Measurements from ENCODE around the gene MAML1. TPM values are rescaled to one million over a fixed set of nuclear protein-coding genes. Genes with fewer than 3 reads are reported as not detected.

The MAML1 gene
- total and polyA plus RNA-seq, 4 donors, result 2.2 to 7.6 (median 6.3) TPM

GRCh38 chr5:179817470-179817840 is 84.8 kb downstream of the MAML1 start:
- Histone ChIP-seq H3K36me3 (ENCODE audit: control insufficient read depth in 4 of 4, insufficient read depth in 3 of 4, low read depth in 1 of 4, low read length in 3 of 4) (no peaks in the 10 kb centered on the region), H3K4me3 (ENCODE audit: low read depth in 1 of 3, low read length in 3 of 3) (peak overlapping the region in 1 of 3 donors; percentile 51), H3K4me1 (ENCODE audit: control insufficient read depth in 4 of 4, insufficient read depth in 4 of 4, low read length in 3 of 4) (peaks cover 25 to 57% (median 35%) of the 10 kb centered on the region in 4 donors), H3K9ac (ENCODE audit: low read depth in 1 of 2, low read length in 2 of 2) (no peak overlapping the region), H3K27ac (ENCODE audit: low read depth in 1 of 2, low read length in 2 of 2) (peak overlapping the region in 1 of 2 donors; percentile 23), H3K9me3 (ENCODE audit: control insufficient read depth in 4 of 4, low read length in 3 of 4) (no peaks in the 10 kb centered on the region), H3K27me3 (ENCODE audit: control insufficient read depth in 4 of 4, insufficient read depth in 4 of 4, low read length in 3 of 4) (no peaks in the 10 kb centered on the region)
- TF ChIP-seq HNF4G (IDR thresholded peaks at IDR 0.05) (no peak), FOXA1 (IDR thresholded peaks at IDR 0.05) (no peak), RXRA (IDR thresholded peaks at IDR 0.05) (no peak), SP1 (IDR thresholded peaks at IDR 0.05) (no peak), MAX (IDR thresholded peaks at IDR 0.05) (no peak)
- WGBS, result 89% methylated on average over 8 of the region's 8 CpGs
- no peak for DNase-seq (ENCODE audit: low spot score)

GRCh38 chr5:179817890-179818745 is 85.5 kb downstream of the MAML1 start:
- no peaks in the 10 kb centered on the region for H3K36me3 ChIP-seq (ENCODE audit: control insufficient read depth in 4 of 4, insufficient read depth in 3 of 4, low read depth in 1 of 4, low read length in 3 of 4)
- H3K27ac ChIP-seq (ENCODE audit: low read depth in 1 of 2, low read length in 2 of 2), result peak overlapping the region; percentile 94 to 99
- H3K9ac ChIP-seq (ENCODE audit: low read depth in 1 of 2, low read length in 2 of 2), result peak overlapping the region in 1 of 2 donors; percentile 62
- no peak for DNase-seq (ENCODE audit: low spot score)
- no peaks in the 10 kb centered on the region for H3K9me3 ChIP-seq (ENCODE audit: control insufficient read depth in 4 of 4, low read length in 3 of 4)
- H3K4me3 ChIP-seq (ENCODE audit: low read depth in 1 of 3, low read length in 3 of 3), result peak overlapping the region in 2 of 3 donors; percentile 25 to 39
- TF ChIP-seq GABPA (IDR thresholded peaks at IDR 0.05 in 1 of 2, conservative IDR thresholded peaks at IDR 0.05 in 1 of 2) (no peak), EGR1 (IDR thresholded peaks at IDR 0.05; ENCODE audit: low read depth in 2 of 2) (no peak), YY1 (IDR thresholded peaks at IDR 0.05) (no peak), ZBTB33 (IDR thresholded peaks at IDR 0.05) (no peak), TAF1 (conservative IDR thresholded peaks at IDR 0.05) (no peak), RXRA (IDR thresholded peaks at IDR 0.05) (no peak), HNF4G (IDR thresholded peaks at IDR 0.05) (no peak)
- H3K4me1 ChIP-seq (ENCODE audit: control insufficient read depth in 4 of 4, insufficient read depth in 4 of 4, low read length in 3 of 4), result peaks cover 25 to 57% (median 35%) of the 10 kb centered on the region in 4 donors
- 62% methylated on average over 14 of the region's 14 CpGs for WGBS
- no peaks in the 10 kb centered on the region for H3K27me3 ChIP-seq (ENCODE audit: control insufficient read depth in 4 of 4, insufficient read depth in 4 of 4, low read length in 3 of 4)

- peak overlapping the region in 1 of 2 donors; percentile 62 for H3K9ac ChIP-seq (ENCODE audit: low read depth in 1 of 2, low read length in 2 of 2)
- H3K9me3 ChIP-seq (ENCODE audit: control insufficient read depth in 4 of 4, low read length in 3 of 4), result no peaks in the 10 kb centered on the region
- H3K4me1 ChIP-seq (ENCODE audit: control insufficient read depth in 4 of 4, insufficient read depth in 4 of 4, low read length in 3 of 4), result peaks cover 28 to 58% (median 36%) of the 10 kb centered on the region in 4 donors
- peaks cover under 1 to 5% (median 4%) of the 10 kb centered on the region in 4 donors for H3K36me3 ChIP-seq (ENCODE audit: control insufficient read depth in 4 of 4, insufficient read depth in 3 of 4, low read depth in 1 of 4, low read length in 3 of 4)
- DNase-seq (ENCODE audit: low spot score), result peak; percentile 83
- no peaks in the 10 kb centered on the region for H3K27me3 ChIP-seq (ENCODE audit: control insufficient read depth in 4 of 4, insufficient read depth in 4 of 4, low read length in 3 of 4)
- peak overlapping the region; percentile 94 to 99 for H3K27ac ChIP-seq (ENCODE audit: low read depth in 1 of 2, low read length in 2 of 2)
- peak overlapping the region in 2 of 3 donors; percentile 25 to 92 for H3K4me3 ChIP-seq (ENCODE audit: low read depth in 1 of 3, low read length in 3 of 3)
- WGBS, result 1% methylated on average over 35 of the region's 35 CpGs
- TF ChIP-seq ATF3 (IDR thresholded peaks at IDR 0.05) (peak; percentile 95), SP1 (IDR thresholded peaks at IDR 0.05) (peak; percentile 90), TAF1 (conservative IDR thresholded peaks at IDR 0.05) (no peak), EGR1 (IDR thresholded peaks at IDR 0.05; ENCODE audit: low read depth in 2 of 2) (peak in 1 of 2 donors; percentile 76), FOXA2 (IDR thresholded peaks at IDR 0.05) (peak; percentile 89), YY1 (IDR thresholded peaks at IDR 0.05) (peak; percentile 53), HNF4A (conservative IDR thresholded peaks at IDR 0.05) (peak; percentile 54 to 72), HNF4G (IDR thresholded peaks at IDR 0.05) (peak; percentile 23), NR2F2 (IDR thresholded peaks at IDR 0.05) (peak; percentile 59), GABPA (IDR thresholded peaks at IDR 0.05 in 1 of 2, conservative IDR thresholded peaks at IDR 0.05 in 1 of 2) (peak in 1 of 2 donors; percentile 57), MAX (IDR thresholded peaks at IDR 0.05) (no peak), ZBTB33 (IDR thresholded peaks at IDR 0.05) (peak; percentile 73), CTCF (IDR thresholded peaks at IDR 0.05; ENCODE audit: low read depth, low read length, missing input control) (no peak), RAD21 (IDR thresholded peaks at IDR 0.05) (peak; percentile 32 to 40), RXRA (IDR thresholded peaks at IDR 0.05) (peak; percentile 95 to 97), FOXA1 (IDR thresholded peaks at IDR 0.05) (peak; percentile 90), JUND (IDR thresholded peaks at IDR 0.05) (peak; percentile 96 to 99)
These were observed 86.2 kb downstream of the MAML1 start for GRCh38 chr5:179818746-179819295.
